GM13976 (cell line): ENCODE data around the gene KMT2A.
"Not testable (repeated sequence)": the region's sequence is repeated elsewhere in the genome, so short reads cannot be mapped to it uniquely, and the experiment has no call there.

ENCODE experiments used
- DNase-seq: peaks from one replicate; pipeline ENCODE4 v3.0.0; 2012; ENCODE audit warnings: low spot score
- in situ Hi-C: fragments of 300-500 bp; cut with MboI; formaldehyde crosslinking; loops from one replicate; pipeline ENCODE4 v1.12.0; 2022; ENCODE audit warnings: low sequenced_read_pairs, mixed read lengths, inconsistent platforms; ENCODE audit not compliant: unreplicated experiment
- TF ChIP-seq, protein P1 (sequence below): IDR thresholded peaks from 2 replicates; pipeline ENCODE4 v1.5.1; 2012; ENCODE audit warnings: borderline replicate concordance, mild to moderate bottlenecking; ENCODE audit not compliant: insufficient read depth; ENCODE audit errors: extremely low read depth, missing control alignments, control extremely low read depth

Gene KMT2A

DNA sequence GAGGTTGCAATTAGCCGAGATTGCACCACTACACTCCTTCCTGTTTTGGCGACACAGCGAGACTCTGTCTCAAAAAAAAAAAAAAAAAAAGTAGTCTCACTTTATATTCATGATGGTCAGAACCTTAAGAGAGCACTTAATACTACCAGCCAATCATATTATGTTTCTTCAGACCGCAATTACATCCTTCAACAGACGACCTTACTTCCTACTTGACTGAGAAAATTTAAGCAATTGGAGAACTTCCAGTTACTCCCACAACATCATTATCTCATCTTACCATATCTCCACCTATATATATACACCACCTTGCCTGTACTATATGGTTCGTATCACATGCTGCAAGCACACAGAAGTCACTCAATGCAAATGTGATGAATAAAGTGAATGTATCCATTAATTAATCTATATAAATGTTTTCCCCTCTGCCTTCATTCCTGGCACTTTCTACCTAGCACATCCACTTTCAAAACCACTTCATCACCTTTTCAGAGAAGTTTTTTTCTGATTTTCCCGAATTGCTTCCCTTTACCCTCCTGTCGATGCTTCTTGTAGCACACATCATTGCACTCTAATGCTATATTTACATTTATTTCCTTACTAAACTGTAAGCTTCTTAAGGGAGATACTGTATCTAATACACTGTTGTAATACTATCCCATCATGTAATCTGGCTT, 21.1 kb upstream of the KMT2A start:
- no peak for DNase-seq
- in situ Hi-C loops: no loop called here
- TF ChIP-seq, protein P1, sequence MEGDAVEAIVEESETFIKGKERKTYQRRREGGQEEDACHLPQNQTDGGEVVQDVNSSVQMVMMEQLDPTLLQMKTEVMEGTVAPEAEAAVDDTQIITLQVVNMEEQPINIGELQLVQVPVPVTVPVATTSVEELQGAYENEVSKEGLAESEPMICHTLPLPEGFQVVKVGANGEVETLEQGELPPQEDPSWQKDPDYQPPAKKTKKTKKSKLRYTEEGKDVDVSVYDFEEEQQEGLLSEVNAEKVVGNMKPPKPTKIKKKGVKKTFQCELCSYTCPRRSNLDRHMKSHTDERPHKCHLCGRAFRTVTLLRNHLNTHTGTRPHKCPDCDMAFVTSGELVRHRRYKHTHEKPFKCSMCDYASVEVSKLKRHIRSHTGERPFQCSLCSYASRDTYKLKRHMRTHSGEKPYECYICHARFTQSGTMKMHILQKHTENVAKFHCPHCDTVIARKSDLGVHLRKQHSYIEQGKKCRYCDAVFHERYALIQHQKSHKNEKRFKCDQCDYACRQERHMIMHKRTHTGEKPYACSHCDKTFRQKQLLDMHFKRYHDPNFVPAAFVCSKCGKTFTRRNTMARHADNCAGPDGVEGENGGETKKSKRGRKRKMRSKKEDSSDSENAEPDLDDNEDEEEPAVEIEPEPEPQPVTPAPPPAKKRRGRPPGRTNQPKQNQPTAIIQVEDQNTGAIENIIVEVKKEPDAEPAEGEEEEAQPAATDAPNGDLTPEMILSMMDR: no peak

DNA sequence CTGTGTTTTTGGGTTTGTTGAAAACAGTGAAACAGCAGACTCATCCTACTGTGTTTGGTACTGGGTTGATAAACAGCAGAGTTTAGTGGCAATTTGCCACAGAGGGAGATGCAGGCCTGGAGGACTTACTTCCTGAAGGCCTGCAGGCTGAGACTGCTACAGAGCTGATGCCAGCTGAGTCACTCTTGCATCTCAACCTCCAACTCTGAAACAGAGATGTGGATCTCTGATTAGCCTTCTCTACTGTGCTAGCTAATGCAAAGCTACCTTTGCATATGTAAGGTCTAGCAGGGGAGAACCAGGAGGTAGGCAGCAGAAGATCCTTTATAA, 20.6 kb upstream of the KMT2A start:
- TF ChIP-seq, protein P1: no peak
- in situ Hi-C loops: no loop called here
- DNase-seq: no peak

DNA sequence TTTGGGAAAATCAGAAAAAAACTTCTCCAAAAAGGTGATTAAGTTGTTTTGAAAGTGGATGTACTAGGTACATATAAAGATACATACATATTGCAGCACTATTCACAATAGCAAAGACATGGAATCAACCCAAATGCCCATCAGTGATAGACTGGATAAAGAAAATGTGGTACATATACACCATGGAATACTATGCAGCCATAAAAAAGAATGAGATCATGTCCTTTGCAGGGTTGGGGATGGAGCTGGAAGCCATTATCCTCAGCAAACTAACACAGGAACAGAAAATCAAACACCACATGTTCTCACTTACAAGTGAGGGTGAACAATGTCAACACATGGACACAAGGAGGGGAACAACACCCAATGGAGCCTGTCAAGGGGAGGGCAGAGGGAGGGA, 19.4 kb upstream of the KMT2A start:
- in situ Hi-C loops, DNase-seq: not testable (repeated sequence)

DNA sequence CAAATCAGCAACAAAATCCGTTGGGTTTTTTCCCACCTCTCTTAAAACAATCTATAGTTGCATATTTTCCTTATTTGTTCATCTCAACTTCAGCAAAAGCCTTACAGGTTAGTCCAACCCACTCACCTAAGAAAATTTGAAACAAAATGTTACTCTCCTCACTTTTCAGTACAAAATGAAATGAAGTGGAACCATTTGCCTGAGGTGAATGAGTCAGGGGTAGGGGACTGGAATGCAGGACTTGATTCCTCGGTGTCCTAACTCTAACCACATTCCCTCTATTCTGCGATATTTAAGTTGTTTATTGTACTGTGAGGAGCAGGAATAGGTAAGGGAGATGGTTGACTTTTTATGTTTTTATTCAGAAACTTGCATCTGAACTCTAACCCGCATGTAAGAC, 18.5 kb upstream of the KMT2A start:
- DNase-seq: no peak
- in situ Hi-C loops: no loop called here
- TF ChIP-seq, protein P1: no peak

DNA sequence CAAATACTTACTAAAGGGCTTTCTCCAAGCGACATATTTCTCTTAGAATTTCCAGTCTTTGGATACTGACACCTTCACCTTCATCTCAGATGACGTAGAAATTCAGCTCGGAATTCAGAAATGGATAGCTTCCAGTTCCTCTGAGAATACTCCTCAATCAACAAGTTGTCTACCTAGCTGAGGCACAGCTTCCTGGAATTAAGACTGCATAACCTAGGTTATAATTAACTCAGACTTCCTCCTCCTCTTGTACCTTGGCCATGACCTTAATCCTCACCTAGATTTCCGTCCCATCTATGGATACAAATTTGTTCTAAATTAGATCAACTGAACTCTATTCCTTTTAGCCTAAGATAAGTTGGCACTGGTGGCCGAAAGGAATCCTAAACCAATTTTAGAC, 17.5 kb upstream of the KMT2A start:
- DNase-seq: no peak
- in situ Hi-C loops: no loop called here
- TF ChIP-seq, protein P1: no peak

- in situ Hi-C loops: no loop called here
- TF ChIP-seq, protein P1: no peak
- no peak for DNase-seq
These were observed 8.6 kb upstream of the KMT2A start for GRCh38 chr11:118427707-118428106.

- TF ChIP-seq, protein P1: no peak
- DNase-seq: no peak
- in situ Hi-C loops: no loop called here
These were observed 5.3 kb upstream of the KMT2A start for GRCh38 chr11:118430956-118431355.
